ENCODE measurements around the gene DSCAM.
"Not testable (repeated sequence)": the region's sequence is repeated elsewhere in the genome, so short reads cannot be mapped to it uniquely, and the experiment has no call there.

The DSCAM gene

GRCh38 chr21:40186045-40186444 is 660.9 kb downstream of the DSCAM start:
- no peak for DNase-seq (ENCODE audit: low spot score)
- no peak for TF ChIP-seq CTCF (IDR thresholded peaks at IDR 0.05; ENCODE audit: extremely low read depth, insufficient read depth, missing control alignments)
- in situ Hi-C loops (cut with MboI; ENCODE audit: low pct_unique_long_range_greater_than_20kb, low sequenced_read_pairs, unreplicated experiment): no loop called here

- DNase-seq (ENCODE audit: low spot score): no peak
- no peak for TF ChIP-seq CTCF (IDR thresholded peaks at IDR 0.05; ENCODE audit: extremely low read depth, insufficient read depth, missing control alignments)
- in situ Hi-C loops (cut with MboI; ENCODE audit: low pct_unique_long_range_greater_than_20kb, low sequenced_read_pairs, unreplicated experiment): no loop called here
Measured at GRCh38 chr21:40185208-40185607, 661.8 kb downstream of the DSCAM start.

GRCh38 chr21:40182491-40182890 is 664.5 kb downstream of the DSCAM start:
- DNase-seq (ENCODE audit: low spot score); in situ Hi-C loops (cut with MboI; ENCODE audit: low pct_unique_long_range_greater_than_20kb, low sequenced_read_pairs, unreplicated experiment): not testable (repeated sequence)

- no peak for TF ChIP-seq CTCF (IDR thresholded peaks at IDR 0.05; ENCODE audit: extremely low read depth, insufficient read depth, missing control alignments)
- in situ Hi-C loops (cut with MboI; ENCODE audit: low pct_unique_long_range_greater_than_20kb, low sequenced_read_pairs, unreplicated experiment): no loop called here
Measured at GRCh38 chr21:40179166-40179565, 667.8 kb downstream of the DSCAM start.

GRCh38 chr21:40178726-40179125 is 668.2 kb downstream of the DSCAM start:
- no peak for DNase-seq (ENCODE audit: low spot score)
- in situ Hi-C loops (cut with MboI; ENCODE audit: low pct_unique_long_range_greater_than_20kb, low sequenced_read_pairs, unreplicated experiment): no loop called here
- TF ChIP-seq CTCF (IDR thresholded peaks at IDR 0.05; ENCODE audit: extremely low read depth, insufficient read depth, missing control alignments): no peak

More at GRCh38 chr21:40179166-40179565, 667.8 kb downstream of the DSCAM start:
- DNase-seq (ENCODE audit: low spot score): no peak

- TF ChIP-seq CTCF (IDR thresholded peaks at IDR 0.05; ENCODE audit: extremely low read depth, insufficient read depth, missing control alignments): no peak
- in situ Hi-C loops (cut with MboI; ENCODE audit: low pct_unique_long_range_greater_than_20kb, low sequenced_read_pairs, unreplicated experiment): no loop called here
- no peak for DNase-seq (ENCODE audit: low spot score)
Measured at GRCh38 chr21:40177979-40178378, 669.0 kb downstream of the DSCAM start.

GRCh38 chr21:40176724-40177123 is 670.2 kb downstream of the DSCAM start:
- in situ Hi-C loops (cut with MboI; ENCODE audit: low pct_unique_long_range_greater_than_20kb, low sequenced_read_pairs, unreplicated experiment): no loop called here
- DNase-seq (ENCODE audit: low spot score): no peak
- TF ChIP-seq CTCF (IDR thresholded peaks at IDR 0.05; ENCODE audit: extremely low read depth, insufficient read depth, missing control alignments): no peak

Data from GM13977 (cell line).